Heart left ventricle (tissue), 13 donors: ENCODE results near the gene APOBEC4.

Source experiments
- POLR2A ChIP-seq, 2 donors: fragments of 450-650 bp; IDR thresholded peaks; one replicate each; pipeline ENCODE4 v1.6.1; 2017; ENCODE audit warnings: antibody characterized with exemption in 2 of 2, mild to moderate bottlenecking in 2 of 2, moderate library complexity in 2 of 2
- TF ChIP-seq, protein P1 (sequence below), 12 donors: fragments of 200-600 bp; sonication (generic) in 4 of 12; IDR thresholded peaks; one replicate each; pipeline versions ENCODE4 v1.5.0 to v1.8.0; 2018 to 2022; ENCODE audit warnings: antibody characterized with exemption in 12 of 12, mild to moderate bottlenecking in 5 of 12
- donor health status: ischemic (EF 13 %, LVEDD 7.1; RV severe dilation, severe dysfunction).
- donor health status: DM: no; HTN: yes; CAD: no.
- donor health status: DM: no; HTN: no; CAD: no.
- donor health status: ischemic (EF 25% LVEDD 6.9; RV normal size, moderate dysfunction).
- donor health status: ischemic (EF 25% LVEDD 5.7; RV mildly dilated, moderate dysfunction).
- donor health status: ischemic (EF 35%, LVEDD 5.7; RV mildly dilated, moderate dysfunction).
- donor health status: nonischemic (EF 11% LVEDD 7.7; RV severe dilation, severe dysfunction).
- donor health status: DM: yes; HTN: yes; CAD: no.
- donor health status: PGD.
- donor health status: ischemic (EF 29% LVEDD 5.4; RV normal size, mild dysfunction).
- donor health status: nonischemic (EF 23%, LVEDD 6.1; RV moderate dilation, normal function).

DNA sequence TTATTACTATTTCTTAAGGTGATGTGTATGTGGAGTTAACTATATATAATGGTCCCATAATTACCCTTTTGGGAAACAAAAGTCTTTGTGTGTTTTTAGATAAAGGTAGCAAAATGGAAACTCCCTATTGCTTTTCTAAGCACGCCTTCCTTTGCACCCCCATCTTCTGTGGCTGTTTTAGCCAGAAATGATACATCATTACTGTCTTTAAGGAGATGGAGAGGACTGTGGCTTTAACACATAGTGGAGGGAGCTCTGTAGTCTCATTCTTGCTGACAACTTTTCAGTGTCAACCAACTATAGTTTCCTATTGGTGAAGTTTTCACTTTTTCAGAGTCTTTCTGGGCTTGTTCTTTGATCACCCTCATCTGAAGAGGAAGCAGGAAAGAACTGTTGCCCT is 1.0 kb downstream of the APOBEC4 start:
- TF ChIP-seq, protein P1, sequence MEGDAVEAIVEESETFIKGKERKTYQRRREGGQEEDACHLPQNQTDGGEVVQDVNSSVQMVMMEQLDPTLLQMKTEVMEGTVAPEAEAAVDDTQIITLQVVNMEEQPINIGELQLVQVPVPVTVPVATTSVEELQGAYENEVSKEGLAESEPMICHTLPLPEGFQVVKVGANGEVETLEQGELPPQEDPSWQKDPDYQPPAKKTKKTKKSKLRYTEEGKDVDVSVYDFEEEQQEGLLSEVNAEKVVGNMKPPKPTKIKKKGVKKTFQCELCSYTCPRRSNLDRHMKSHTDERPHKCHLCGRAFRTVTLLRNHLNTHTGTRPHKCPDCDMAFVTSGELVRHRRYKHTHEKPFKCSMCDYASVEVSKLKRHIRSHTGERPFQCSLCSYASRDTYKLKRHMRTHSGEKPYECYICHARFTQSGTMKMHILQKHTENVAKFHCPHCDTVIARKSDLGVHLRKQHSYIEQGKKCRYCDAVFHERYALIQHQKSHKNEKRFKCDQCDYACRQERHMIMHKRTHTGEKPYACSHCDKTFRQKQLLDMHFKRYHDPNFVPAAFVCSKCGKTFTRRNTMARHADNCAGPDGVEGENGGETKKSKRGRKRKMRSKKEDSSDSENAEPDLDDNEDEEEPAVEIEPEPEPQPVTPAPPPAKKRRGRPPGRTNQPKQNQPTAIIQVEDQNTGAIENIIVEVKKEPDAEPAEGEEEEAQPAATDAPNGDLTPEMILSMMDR (IDR thresholded peaks at IDR 0.05) = no peak
- TF ChIP-seq POLR2A (IDR thresholded peaks at IDR 0.05) = no peak
